Upper lobe of left lung (tissue), 6 donors: ENCODE measurements around the gene MAU2. TPM values are rescaled to one million over a fixed set of nuclear protein-coding genes. Genes with fewer than 3 reads are reported as not detected.

Source experiments
- ATAC-seq, 2 donors: fragments of 200-7000 bp; cut with Tn5 transposase; one replicate each; pipeline ENCODE4 v1.9.1; 2022; ENCODE audit warnings: mild to moderate bottlenecking in 2 of 2, moderate library complexity in 2 of 2; ENCODE audit not compliant: low FRiP score in 2 of 2
- DNase-seq, 2 donors: peaks; one replicate each; pipeline ENCODE4 v3.0.0-alpha.2; 2019 to 2020
- H3K27ac ChIP-seq, 4 donors: fragments of 200-600 bp; sonication (generic); one replicate each; pipeline ENCODE4 v1.5.1; 2016 to 2019
- H3K27me3 ChIP-seq, 4 donors: fragments of 200-600 bp; sonication (generic); one replicate each; pipeline ENCODE4 v1.5.1; 2017 to 2019
- H3K36me3 ChIP-seq, 4 donors: fragments of 200-600 bp; sonication (generic); one replicate each; pipeline ENCODE4 v1.5.1; 2016 to 2019
- H3K4me1 ChIP-seq, 4 donors: fragments of 200-600 bp; sonication (generic); one replicate each; pipeline ENCODE4 v1.5.1; 2018 to 2019
- H3K4me3 ChIP-seq, 4 donors: fragments of 200-600 bp; sonication (generic); one replicate each; pipeline ENCODE4 v1.5.1; 2017 to 2019; ENCODE audit warnings: mild to moderate bottlenecking in 2 of 4, moderate library complexity in 1 of 4
- H3K9me3 ChIP-seq, 4 donors: fragments of 200-600 bp; sonication (generic); one replicate each; pipeline ENCODE4 v1.5.1; 2018 to 2019
- EP300 ChIP-seq, 4 donors: sonication (generic); formaldehyde crosslinking; IDR thresholded peaks; one replicate each; pipeline ENCODE4 v1.5.1; 2017; ENCODE audit warnings: antibody characterized with exemption in 4 of 4, control low read depth in 2 of 4
- POLR2A ChIP-seq, 4 donors: fragments of 450-650 bp; IDR thresholded peaks; one replicate each; pipeline ENCODE4 v1.5.1; 2016 to 2017; ENCODE audit warnings: antibody characterized with exemption in 4 of 4, mild to moderate bottlenecking in 2 of 4
- POLR2AphosphoS5 ChIP-seq, 2 donors: sonication (generic); formaldehyde crosslinking; IDR thresholded peaks; one replicate each; pipeline ENCODE4 v1.5.1; 2017; ENCODE audit warnings: antibody characterized with exemption in 2 of 2
- WGBS, 2 donors: methylation state at CpG; one replicate each; pipeline ENCODE4 v1.1.5; 2017 to 2018; 5-methylcytosine and 5-hydroxymethylcytosine counted together
- total RNA-seq, 6 donors: library from RNA; depleted of rRNA in 4 of 6; stranded (reverse); fragments of >200 nt in 4 of 6; gene quantifications; one replicate each; pipeline versions ENCODE4 v1.1.0 to v1.2.1, GENCODE V29; 2016 to 2021
- TF ChIP-seq, protein P1 (sequence below), 6 experiments: fragments of 450-650 bp in 4 of 6; fragments of 200-600 bp in 2 of 6; sonication (generic) in 2 of 6; IDR thresholded peaks; one replicate each; pipeline ENCODE4 v1.5.1; 2016 to 2019; ENCODE audit warnings: antibody characterized with exemption in 6 of 6
- donor health status: DM: no; HTN: no; CAD: no; lungs with moderate emphysema.
- donor health status: DM: no; HTN: yes; CAD: no; lungs with severe emphysema.

Gene MAU2
- total RNA-seq, 6 donors from 2014 or later = 42.3 to 166 (median 64.2) TPM

- WGBS, 2 donors = 95 to 100% methylated on average over 2 to 14 of the region's 16 CpGs
- ATAC-seq = no peak
- no peak for TF ChIP-seq POLR2A (IDR thresholded peaks at IDR 0.05)
- TF ChIP-seq POLR2AphosphoS5 (IDR thresholded peaks at IDR 0.05) = no peak
- TF ChIP-seq, protein P1, sequence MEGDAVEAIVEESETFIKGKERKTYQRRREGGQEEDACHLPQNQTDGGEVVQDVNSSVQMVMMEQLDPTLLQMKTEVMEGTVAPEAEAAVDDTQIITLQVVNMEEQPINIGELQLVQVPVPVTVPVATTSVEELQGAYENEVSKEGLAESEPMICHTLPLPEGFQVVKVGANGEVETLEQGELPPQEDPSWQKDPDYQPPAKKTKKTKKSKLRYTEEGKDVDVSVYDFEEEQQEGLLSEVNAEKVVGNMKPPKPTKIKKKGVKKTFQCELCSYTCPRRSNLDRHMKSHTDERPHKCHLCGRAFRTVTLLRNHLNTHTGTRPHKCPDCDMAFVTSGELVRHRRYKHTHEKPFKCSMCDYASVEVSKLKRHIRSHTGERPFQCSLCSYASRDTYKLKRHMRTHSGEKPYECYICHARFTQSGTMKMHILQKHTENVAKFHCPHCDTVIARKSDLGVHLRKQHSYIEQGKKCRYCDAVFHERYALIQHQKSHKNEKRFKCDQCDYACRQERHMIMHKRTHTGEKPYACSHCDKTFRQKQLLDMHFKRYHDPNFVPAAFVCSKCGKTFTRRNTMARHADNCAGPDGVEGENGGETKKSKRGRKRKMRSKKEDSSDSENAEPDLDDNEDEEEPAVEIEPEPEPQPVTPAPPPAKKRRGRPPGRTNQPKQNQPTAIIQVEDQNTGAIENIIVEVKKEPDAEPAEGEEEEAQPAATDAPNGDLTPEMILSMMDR (IDR thresholded peaks at IDR 0.05) = no peak
- TF ChIP-seq EP300 (IDR thresholded peaks at IDR 0.05) = no peak
These were observed 14.9 kb upstream of the MAU2 start for GRCh38 chr19:19305696-19306095.

DNA sequence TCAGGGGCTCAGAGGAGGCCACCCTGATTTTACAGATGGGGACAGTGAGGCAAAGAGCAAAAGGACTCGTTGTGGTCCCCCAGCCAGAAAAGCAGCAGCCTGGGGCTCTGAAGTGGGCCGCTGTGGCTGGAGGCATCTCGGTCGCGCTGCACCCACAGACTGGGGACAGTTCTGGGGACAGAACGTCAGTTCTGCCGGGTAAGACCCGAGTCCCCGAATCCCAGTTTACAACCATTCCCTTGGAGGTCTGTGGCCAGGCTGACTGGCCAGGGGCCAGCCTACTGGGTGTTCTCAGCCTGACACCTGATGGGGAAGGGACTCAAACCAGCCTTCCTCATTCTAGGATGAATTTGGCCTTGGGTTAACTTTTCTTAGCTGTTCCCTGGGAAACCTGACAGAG, 14.4 kb upstream of the MAU2 start:
- Histone ChIP-seq H3K36me3 (peaks cover 22 to 98% (median 86%) of the 10 kb centered on the region in 4 donors), H3K27me3 (no peaks in the 10 kb centered on the region), H3K9me3 (no peaks in the 10 kb centered on the region), H3K4me3 (no peak overlapping the region), H3K4me1 (no peaks in the 10 kb centered on the region), H3K27ac (no peak overlapping the region)
- no peak for ATAC-seq
- TF ChIP-seq POLR2A (IDR thresholded peaks at IDR 0.05) = no peak
- no peak for TF ChIP-seq EP300 (IDR thresholded peaks at IDR 0.05)
- no peak for TF ChIP-seq POLR2AphosphoS5 (IDR thresholded peaks at IDR 0.05)
- TF ChIP-seq, protein P1 (IDR thresholded peaks at IDR 0.05) = no peak
- WGBS, 2 donors = 90 to 93% methylated on average over 6 to 9 of the region's 9 CpGs
- DNase-seq = no peak

More at GRCh38 chr19:19305696-19306095, 14.9 kb upstream of the MAU2 start:
- Histone ChIP-seq H3K27ac (no peak overlapping the region), H3K4me3 (no peak overlapping the region), H3K27me3 (no peaks in the 10 kb centered on the region), H3K4me1 (no peaks in the 10 kb centered on the region), H3K36me3 (peaks cover 22 to 100% (median 89%) of the 10 kb centered on the region in 4 donors), H3K9me3 (no peaks in the 10 kb centered on the region)
- peak in 1 of 2 donors; percentile 76 for DNase-seq

- no peak overlapping the region for H3K4me3 ChIP-seq
- no peaks in the 10 kb centered on the region for H3K9me3 ChIP-seq
- H3K27ac ChIP-seq = no peak overlapping the region
- H3K4me1 ChIP-seq = no peaks in the 10 kb centered on the region
- ATAC-seq (no peak), DNase-seq (no peak)
- 91 to 97% methylated on average over 5 to 10 of the region's 10 CpGs for WGBS, 2 donors
- TF ChIP-seq, protein P1 (IDR thresholded peaks at IDR 0.05) = no peak
- no peak for TF ChIP-seq POLR2A (IDR thresholded peaks at IDR 0.05)
- TF ChIP-seq POLR2AphosphoS5 (IDR thresholded peaks at IDR 0.05) = no peak
- TF ChIP-seq EP300 (IDR thresholded peaks at IDR 0.05) = no peak
- H3K36me3 ChIP-seq = peaks cover 8 to 95% (median 71%) of the 10 kb centered on the region in 4 donors
- no peaks in the 10 kb centered on the region for H3K27me3 ChIP-seq
These were observed 12.3 kb upstream of the MAU2 start for GRCh38 chr19:19308373-19308772.

GRCh38 chr19:19315444-19315843, 5.2 kb upstream of the MAU2 start:
- no peak for DNase-seq
- peaks cover 9 to 58% (median 35%) of the 10 kb centered on the region in 4 donors for H3K36me3 ChIP-seq
- TF ChIP-seq POLR2AphosphoS5 (IDR thresholded peaks at IDR 0.05) (no peak), POLR2A (IDR thresholded peaks at IDR 0.05) (no peak), EP300 (IDR thresholded peaks at IDR 0.05) (no peak)
- TF ChIP-seq, protein P1 (IDR thresholded peaks at IDR 0.05) = no peak
- H3K9me3 ChIP-seq = no peaks in the 10 kb centered on the region
- H3K4me1 ChIP-seq = peaks cover 9 to 15% (median 10%) of the 10 kb centered on the region in 4 donors
- ATAC-seq = no peak
- no peak overlapping the region for H3K27ac ChIP-seq
- WGBS, 2 donors = 94 to 95% methylated on average over 2 of the region's 2 CpGs
- H3K4me3 ChIP-seq = no peak overlapping the region
- no peaks in the 10 kb centered on the region for H3K27me3 ChIP-seq

- no peak for ATAC-seq
- H3K4me1 ChIP-seq = peaks cover 9 to 15% (median 10%) of the 10 kb centered on the region in 4 donors
- no peak for DNase-seq
- H3K27ac ChIP-seq = no peak overlapping the region
- no peak for TF ChIP-seq POLR2AphosphoS5 (IDR thresholded peaks at IDR 0.05)
- TF ChIP-seq, protein P1 (IDR thresholded peaks at IDR 0.05) = no peak
- TF ChIP-seq EP300 (IDR thresholded peaks at IDR 0.05) = no peak
- TF ChIP-seq POLR2A (IDR thresholded peaks at IDR 0.05) = no peak
- WGBS, 2 donors = 100% methylated on average over 1 of the region's 1 CpG
- H3K36me3 ChIP-seq = peaks cover 9 to 52% (median 32%) of the 10 kb centered on the region in 4 donors
- H3K9me3 ChIP-seq = no peaks in the 10 kb centered on the region
- H3K27me3 ChIP-seq = no peaks in the 10 kb centered on the region
- no peak overlapping the region for H3K4me3 ChIP-seq
These were observed 4.5 kb upstream of the MAU2 start for GRCh38 chr19:19316082-19316481.
